Progenitor cell of endocrine pancreas (in vitro differentiated cells): ENCODE measurements around the gene ELK1. TPM values are rescaled to one million over a fixed set of nuclear protein-coding genes. Genes with fewer than 3 reads are reported as not detected.

ENCODE experiments used
- DNase-seq: peaks from one replicate; pipeline ENCODE4 v3.0.0; 2021; ENCODE audit warnings: low spot score; ENCODE audit not compliant: unreplicated experiment
- H3K27ac Mint-ChIP-seq: 2 replicates; pipeline ENCODE4 v1.8.0; 2021; ENCODE audit warnings: mild to moderate bottlenecking, moderate library complexity, mixed read lengths
- H3K27me3 Mint-ChIP-seq: 2 replicates; pipeline ENCODE4 v1.8.0; 2021; ENCODE audit warnings: mixed read lengths
- H3K36me3 Mint-ChIP-seq: 2 replicates; pipeline ENCODE4 v1.8.0; 2022; ENCODE audit warnings: mixed read lengths; ENCODE audit not compliant: insufficient read depth
- H3K4me1 Mint-ChIP-seq: 2 replicates; pipeline ENCODE4 v1.8.0; 2021; ENCODE audit warnings: low read depth, mixed read lengths
- H3K4me3 Mint-ChIP-seq: 2 replicates; pipeline ENCODE4 v1.8.0; 2021; ENCODE audit warnings: low read depth, mild to moderate bottlenecking, moderate library complexity, mixed read lengths
- H3K9me3 Mint-ChIP-seq: 2 replicates; pipeline ENCODE4 v1.8.0; 2021; ENCODE audit warnings: low read depth, mixed read lengths
- total RNA-seq: library from RNA; stranded (reverse); gene quantifications from 2 replicates; pipeline ENCODE4 v1.2.1, GENCODE V29; 2021
- TF ChIP-seq, protein P1 (sequence below): fragments of 200-600 bp; sonication (generic); IDR thresholded peaks from one replicate; pipeline ENCODE4 v1.5.0; 2021; ENCODE audit warnings: antibody characterized with exemption, mild to moderate bottlenecking; ENCODE audit not compliant: unreplicated experiment

Gene ELK1
- total RNA-seq, 1 donor from 2014 or later = 24.7 TPM

DNA sequence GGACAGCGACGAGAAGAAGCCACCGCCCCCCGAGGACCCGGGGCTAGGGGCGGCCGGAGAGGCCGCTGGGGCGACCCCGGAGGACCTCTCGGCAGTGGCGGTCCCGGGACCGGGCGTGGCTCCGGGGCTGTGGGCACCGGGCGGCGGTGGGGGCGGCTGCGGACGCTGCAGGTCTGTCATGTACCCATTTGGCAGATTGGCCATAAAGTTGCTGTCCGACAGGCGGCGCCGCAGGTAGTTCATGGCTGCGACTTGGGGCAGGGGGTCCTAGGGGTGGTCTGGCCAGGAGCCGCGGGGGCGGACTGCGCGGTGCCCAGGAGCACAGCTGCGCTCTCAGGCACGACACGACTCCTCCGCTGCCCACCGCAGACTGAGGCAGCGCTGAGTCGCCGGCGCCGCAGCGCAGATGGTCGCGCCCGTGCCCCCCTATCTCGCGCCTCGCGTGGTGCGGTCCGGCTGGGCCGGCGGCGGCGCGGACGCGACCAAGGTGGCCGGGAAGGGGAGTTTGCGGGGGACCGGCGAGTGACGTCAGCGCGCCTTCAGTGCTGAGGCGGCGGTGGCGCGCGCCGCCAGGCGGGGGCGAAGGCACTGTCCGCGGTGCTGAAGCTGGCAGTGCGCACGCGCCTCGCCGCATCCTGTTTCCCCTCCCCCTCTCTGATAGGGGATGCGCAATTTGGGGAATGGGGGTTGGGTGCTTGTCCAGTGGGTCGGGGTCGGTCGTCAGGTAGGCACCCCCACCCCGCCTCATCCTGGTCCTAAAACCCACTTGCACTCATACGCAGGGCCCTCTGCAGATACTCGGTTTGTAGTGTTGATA is 30.7 kb downstream of the ELK1 start, which contains the start of gene SYN1:
TSS of gene SYN1 (minus strand) at position 372 of the 817 bp plus-strand sequence. CDS start at position 243, 129 bp downstream.
- Mint-ChIP-seq H3K9me3 (peaks cover 21% of the 10 kb centered on the region), H3K36me3 (no peaks in the 10 kb centered on the region), H3K4me1 (no peaks in the 10 kb centered on the region), H3K27ac (no peak within 1 kb of the TSS), H3K4me3 (peak within 1 kb of the TSS; percentile 34), H3K27me3 (peaks cover 52% of the 10 kb centered on the region)
- TF ChIP-seq, protein P1, sequence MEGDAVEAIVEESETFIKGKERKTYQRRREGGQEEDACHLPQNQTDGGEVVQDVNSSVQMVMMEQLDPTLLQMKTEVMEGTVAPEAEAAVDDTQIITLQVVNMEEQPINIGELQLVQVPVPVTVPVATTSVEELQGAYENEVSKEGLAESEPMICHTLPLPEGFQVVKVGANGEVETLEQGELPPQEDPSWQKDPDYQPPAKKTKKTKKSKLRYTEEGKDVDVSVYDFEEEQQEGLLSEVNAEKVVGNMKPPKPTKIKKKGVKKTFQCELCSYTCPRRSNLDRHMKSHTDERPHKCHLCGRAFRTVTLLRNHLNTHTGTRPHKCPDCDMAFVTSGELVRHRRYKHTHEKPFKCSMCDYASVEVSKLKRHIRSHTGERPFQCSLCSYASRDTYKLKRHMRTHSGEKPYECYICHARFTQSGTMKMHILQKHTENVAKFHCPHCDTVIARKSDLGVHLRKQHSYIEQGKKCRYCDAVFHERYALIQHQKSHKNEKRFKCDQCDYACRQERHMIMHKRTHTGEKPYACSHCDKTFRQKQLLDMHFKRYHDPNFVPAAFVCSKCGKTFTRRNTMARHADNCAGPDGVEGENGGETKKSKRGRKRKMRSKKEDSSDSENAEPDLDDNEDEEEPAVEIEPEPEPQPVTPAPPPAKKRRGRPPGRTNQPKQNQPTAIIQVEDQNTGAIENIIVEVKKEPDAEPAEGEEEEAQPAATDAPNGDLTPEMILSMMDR = no peak
- DNase-seq = peak; percentile 74

DNA sequence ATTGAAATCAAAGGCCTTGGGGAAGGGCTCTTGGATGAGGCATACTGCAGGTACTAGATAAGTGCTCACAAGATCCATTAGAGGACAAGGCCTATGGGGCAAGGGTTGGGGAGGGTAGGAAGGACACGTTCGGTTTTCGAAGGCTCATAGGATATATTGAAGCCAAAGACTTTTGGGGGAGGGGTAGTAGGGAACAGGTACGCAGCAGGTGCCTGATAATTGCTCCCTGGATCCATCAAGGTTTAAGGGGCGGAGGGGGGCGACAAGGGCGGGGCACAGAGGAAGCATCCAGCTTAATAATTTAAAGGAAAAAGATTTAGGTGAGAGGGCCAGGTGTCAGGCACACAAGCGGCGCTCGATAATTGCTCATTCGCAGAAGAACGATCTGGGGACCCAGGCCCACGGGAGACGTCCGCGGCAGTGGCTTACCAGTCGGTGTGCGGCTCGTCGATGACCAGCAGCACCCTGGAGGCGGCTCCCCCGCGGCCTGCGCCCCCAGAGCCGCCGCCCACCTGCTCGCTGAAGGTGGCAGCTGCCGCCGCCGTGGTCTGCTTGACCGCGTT is 31.4 kb downstream of the ELK1 start:
- Mint-ChIP-seq H3K27me3 (peaks cover 49% of the 10 kb centered on the region), H3K4me3 (peak overlapping the region; percentile 34), H3K27ac (no peak overlapping the region), H3K4me1 (no peaks in the 10 kb centered on the region), H3K36me3 (no peaks in the 10 kb centered on the region), H3K9me3 (peaks cover 19% of the 10 kb centered on the region)
- DNase-seq = no peak
- TF ChIP-seq, protein P1 = no peak

DNA sequence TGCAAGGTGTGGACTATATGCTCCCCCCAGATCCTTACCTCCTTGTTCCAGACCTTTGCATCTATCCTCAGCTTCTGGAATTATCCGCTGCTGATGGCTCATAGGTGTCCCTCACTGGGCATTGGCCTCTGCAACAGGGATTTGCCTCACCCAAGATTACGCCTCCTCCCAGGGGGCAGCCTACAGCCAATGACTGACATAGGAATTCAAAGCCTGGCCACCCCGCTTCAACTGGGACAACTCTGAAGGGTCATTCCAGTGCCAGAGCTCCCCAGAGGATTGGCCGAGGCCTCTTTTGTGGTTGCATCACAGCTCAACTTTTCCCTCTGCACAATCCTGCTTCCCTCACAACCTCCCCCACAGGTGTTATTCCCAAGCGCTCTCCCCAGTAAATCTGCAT is 35.7 kb downstream of the ELK1 start:
- H3K9me3 Mint-ChIP-seq = peaks cover 18% of the 10 kb centered on the region

DNA sequence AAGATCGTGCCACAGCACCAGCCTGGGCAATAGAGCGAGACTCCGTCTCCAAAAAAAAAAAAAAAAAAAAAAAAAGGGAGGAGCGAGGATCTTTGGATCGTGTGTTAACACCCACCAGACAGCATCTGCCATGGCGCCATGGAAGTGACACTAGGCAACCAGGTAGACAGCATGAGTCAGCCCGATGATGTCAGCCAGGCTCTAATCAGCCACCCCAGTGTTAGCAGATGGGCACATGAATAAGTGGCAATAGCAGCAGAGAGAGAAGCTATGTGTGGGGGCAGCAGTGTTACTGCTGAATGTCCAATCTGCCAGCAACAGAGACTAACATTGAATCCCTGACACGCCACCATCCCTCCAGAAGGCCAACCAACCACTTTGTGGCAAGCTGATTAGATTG is 37.3 kb downstream of the ELK1 start:
- Mint-ChIP-seq H3K36me3 (no peaks in the 10 kb centered on the region), H3K27ac (no peak overlapping the region), H3K27me3 (peaks cover 13% of the 10 kb centered on the region), H3K4me1 (no peaks in the 10 kb centered on the region), H3K4me3 (no peak overlapping the region), H3K9me3 (peaks cover 14% of the 10 kb centered on the region)
- no peak for DNase-seq
- TF ChIP-seq, protein P1 = no peak

More for the DNA sequence above, 35.7 kb downstream of the ELK1 start:
- DNase-seq = no peak
- H3K4me3 Mint-ChIP-seq = no peak overlapping the region
- no peaks in the 10 kb centered on the region for H3K4me1 Mint-ChIP-seq
- peaks cover 23% of the 10 kb centered on the region for H3K27me3 Mint-ChIP-seq
- no peak overlapping the region for H3K27ac Mint-ChIP-seq
- TF ChIP-seq, protein P1 = no peak
- H3K36me3 Mint-ChIP-seq = no peaks in the 10 kb centered on the region

DNA sequence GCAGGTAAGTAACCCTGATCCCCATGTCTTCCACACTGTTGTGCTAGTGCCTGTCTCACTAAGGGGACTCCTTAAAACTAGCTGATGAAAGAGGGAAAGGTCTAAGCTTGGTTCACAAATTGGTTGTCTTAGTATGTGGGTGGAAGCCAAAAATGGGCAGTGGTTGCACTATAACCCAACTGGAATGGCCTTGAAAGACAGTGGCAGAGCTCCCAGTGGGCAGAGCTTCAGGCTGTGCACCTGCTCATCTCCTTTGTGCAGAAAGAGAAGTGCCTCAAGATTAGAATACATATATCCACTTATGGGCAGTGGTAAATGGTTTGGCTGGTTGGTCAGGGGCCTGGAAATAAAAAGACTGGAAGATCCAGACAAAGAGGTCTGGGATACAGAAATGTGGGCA is 37.9 kb downstream of the ELK1 start:
- H3K27me3 Mint-ChIP-seq = peaks cover 7% of the 10 kb centered on the region
- TF ChIP-seq, protein P1 = no peak
- no peak overlapping the region for H3K4me3 Mint-ChIP-seq
- H3K27ac Mint-ChIP-seq = no peak overlapping the region
- H3K4me1 Mint-ChIP-seq = no peaks in the 10 kb centered on the region
- no peaks in the 10 kb centered on the region for H3K36me3 Mint-ChIP-seq
- H3K9me3 Mint-ChIP-seq = peaks cover 7% of the 10 kb centered on the region
- DNase-seq = no peak
